Measurements from ENCODE around the gene POU4F2.

The POU4F2 gene, protein sequence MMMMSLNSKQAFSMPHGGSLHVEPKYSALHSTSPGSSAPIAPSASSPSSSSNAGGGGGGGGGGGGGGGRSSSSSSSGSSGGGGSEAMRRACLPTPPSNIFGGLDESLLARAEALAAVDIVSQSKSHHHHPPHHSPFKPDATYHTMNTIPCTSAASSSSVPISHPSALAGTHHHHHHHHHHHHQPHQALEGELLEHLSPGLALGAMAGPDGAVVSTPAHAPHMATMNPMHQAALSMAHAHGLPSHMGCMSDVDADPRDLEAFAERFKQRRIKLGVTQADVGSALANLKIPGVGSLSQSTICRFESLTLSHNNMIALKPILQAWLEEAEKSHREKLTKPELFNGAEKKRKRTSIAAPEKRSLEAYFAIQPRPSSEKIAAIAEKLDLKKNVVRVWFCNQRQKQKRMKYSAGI
- 0 reads per million in 4 donors for total RNA-seq

DNA sequence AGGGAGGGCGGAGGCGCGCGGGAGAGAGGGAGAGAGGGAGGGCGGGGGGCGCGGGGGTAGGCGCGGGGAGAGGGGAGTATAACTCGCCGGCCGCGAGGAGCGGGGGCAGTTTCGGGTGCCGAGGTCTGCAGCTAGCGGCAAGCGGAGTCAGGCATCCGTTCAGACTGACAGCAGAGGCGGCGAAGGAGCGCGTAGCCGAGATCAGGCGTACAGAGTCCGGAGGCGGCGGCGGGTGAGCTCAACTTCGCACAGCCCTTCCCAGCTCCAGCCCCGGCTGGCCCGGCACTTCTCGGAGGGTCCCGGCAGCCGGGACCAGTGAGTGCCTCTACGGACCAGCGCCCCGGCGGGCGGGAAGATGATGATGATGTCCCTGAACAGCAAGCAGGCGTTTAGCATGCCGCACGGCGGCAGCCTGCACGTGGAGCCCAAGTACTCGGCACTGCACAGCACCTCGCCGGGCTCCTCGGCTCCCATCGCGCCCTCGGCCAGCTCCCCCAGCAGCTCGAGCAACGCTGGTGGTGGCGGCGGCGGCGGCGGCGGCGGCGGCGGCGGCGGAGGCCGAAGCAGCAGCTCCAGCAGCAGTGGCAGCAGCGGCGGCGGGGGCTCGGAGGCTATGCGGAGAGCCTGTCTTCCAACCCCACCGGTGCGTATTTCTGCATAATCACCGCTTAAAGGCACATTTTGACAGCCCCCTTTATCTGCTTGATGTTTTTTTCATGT is at the start of gene POU4F2:
Gene POU4F2 (plus strand): TSS at position 108 of the 720 bp plus-strand sequence. CDS start 248 bp downstream, at position 356.
- DNase-seq, result peak in 1 of 5 donors; percentile 1

DNA sequence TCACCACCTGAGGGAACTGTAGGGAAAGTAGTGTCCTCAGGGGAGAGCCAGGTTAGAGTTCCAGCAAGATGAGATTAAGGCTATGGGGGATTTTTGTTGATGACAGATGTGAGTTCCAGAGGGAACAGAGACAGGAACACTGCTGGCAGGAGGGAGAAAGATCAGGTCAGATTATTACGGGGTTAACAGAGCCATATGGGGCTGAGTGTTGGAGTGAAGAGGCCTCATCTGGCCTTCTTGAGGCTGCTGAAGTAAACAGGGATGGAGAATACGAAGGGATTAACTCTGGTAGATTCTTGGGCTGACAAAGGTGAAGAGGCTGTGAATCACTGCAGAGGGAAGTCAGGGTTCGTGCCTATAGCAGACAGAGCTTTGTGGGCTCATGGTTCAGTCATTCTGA is 47.9 kb upstream of the POU4F2 start:
- DNase-seq, result no peak

DNA sequence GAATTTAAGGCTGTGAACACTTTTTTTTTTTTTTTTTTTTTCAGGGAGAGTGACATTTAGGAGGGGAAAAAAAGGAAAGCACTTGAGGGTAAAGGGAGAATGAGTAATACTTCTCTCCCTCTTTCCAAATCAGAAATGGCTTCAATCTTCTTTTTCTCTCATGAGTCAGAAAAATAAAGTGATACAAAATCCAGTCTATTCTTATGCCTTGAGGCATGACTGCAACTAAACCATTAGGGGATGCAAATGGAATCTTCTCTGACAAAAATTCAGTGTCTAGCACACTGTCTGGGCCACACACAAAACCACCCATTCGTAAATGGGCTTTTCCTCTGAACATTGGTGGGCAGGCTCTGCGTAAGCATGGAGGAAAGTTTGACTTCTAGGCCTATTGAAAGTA is 46.7 kb upstream of the POU4F2 start:
- no peak for DNase-seq

GRCh38 chr4:146632770-146633470 is 5.8 kb upstream of the POU4F2 start:
- no peak for DNase-seq

DNA sequence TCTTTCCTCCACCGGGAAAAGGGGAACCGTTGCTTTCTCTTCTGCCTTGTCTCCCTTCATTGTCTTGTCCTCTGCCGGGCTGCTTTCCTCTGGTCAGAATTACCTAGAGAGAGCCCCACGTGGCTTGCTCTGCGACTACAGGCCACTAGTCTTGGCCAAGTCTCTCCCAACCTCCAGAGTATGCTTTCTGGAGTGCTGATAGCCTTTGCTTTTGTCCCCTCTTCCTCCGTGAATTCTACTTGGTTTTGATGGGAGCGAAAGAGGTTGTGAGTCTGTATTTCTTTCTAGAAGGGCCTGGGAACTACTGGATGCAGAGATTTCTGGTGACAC is 5.3 kb upstream of the POU4F2 start:
- DNase-seq, result no peak

DNA sequence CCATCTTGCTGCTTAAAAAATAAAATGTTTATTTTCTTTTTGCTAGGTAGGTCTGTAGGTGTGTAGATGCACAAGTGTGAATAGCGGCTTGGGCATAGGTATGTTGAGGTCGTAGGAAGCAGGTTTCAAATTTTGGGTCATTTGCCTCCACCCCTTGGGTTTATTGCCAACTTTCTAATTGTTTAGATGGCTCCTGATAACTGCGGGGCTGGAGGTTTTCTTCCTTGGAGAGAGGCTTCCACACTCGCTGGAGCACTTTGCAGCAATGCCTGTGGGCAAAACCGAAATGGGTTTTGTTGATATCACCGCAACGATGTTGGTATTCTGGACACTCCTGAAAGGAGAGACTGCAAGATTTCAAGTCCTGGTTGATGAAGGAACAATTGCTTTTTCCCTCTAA is 3.9 kb upstream of the POU4F2 start:
- no peak for DNase-seq

GRCh38 chr4:146637621-146638332 is 916 bp upstream of the POU4F2 start:
- DNase-seq, result no peak

- DNase-seq, result no peak
Measured at GRCh38 chr4:146638333-146638785, 334 bp upstream of the POU4F2 start.

GRCh38 chr4:146639506-146639932 is 826 bp downstream of the POU4F2 start:
- DNase-seq, result no peak

GRCh38 chr4:146640021-146640464 is 1.4 kb downstream of the POU4F2 start:
- DNase-seq, result no peak

DNA sequence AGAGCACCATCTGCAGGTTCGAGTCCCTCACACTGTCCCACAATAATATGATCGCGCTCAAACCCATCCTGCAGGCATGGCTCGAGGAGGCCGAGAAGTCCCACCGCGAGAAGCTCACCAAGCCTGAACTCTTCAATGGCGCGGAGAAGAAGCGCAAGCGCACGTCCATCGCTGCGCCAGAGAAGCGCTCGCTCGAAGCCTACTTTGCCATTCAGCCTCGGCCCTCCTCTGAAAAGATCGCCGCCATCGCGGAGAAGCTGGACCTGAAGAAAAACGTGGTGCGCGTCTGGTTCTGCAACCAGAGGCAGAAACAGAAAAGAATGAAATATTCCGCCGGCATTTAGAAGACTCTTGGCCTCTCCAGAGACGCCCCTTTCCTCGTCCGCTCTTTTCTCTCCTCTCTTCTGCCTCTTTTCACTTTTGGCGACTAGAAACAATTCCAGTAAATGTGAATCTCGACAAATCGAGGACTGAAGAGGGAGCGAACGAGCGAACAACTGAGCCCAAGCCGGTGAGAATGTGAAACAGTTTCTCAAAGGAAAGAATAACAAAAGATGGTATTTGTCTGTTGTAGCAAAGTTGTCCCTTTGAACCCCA is 1.9 kb downstream of the POU4F2 start:
- DNase-seq, result no peak

DNA sequence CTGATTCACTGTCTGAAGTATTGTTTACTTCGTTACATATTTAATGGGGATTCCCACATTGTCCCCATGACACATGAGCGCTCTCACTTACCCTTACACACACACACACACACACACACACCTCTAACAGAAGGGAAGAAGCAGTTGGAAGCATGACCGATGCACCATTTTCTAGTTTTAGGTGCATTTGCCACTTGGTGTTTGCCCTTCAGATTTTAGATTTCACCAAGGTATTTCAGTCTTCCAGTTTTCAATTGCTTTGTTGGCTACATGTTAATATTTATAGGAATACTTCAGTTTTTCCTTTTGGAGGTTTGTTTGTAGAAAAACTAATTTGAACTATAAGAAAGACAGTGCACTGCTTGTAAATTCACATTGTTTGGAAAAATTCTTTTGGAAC is 3.1 kb downstream of the POU4F2 start:
- DNase-seq, result no peak

DNA sequence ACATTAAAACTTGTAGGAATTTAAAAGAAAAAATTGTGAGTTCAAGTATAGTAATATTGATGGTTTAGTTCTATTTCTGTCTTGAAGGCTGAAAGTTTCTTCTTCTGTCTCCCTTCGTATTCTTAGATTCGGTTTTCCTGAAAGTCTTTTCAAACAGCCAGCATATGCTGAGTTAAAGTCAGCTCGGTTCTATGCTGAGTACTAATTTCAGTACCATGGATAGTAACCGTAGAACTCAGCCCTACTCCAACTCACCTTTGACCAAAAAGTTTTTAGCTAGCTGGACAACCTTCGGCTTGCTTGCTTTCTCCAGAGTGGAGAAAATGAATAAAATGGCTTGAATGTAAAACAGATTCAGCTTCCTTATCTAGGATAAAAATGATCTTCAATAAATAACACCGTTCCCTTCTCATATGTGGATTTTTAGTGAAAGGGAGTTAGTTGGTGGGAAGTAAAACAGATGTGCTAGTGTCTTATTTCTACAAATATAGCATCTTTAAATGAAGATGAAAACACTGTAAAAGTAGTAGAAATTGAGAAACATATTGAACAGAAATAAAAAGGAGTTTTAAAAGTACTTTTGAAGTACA is 5.2 kb downstream of the POU4F2 start:
- no peak for DNase-seq

DNA sequence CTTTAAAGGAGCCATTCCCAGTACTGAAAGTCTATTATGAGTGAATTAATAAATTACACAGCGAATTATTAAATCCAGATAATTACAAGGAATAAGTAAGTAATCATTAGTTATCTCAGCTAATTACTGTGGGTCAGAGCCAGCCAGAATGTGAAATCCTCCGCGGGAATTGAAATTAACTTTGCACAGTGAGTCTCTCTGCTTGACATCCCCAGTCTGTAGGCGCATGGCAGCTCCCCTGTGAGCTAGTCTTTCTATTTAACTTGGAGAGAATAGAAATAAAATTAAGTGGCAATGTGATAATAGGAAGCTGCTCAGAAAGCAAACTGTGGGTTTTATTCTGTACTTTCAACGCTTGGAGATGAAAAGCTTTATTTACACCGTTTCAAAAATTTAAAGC is 7.2 kb downstream of the POU4F2 start:
- DNase-seq, result no peak

DNA sequence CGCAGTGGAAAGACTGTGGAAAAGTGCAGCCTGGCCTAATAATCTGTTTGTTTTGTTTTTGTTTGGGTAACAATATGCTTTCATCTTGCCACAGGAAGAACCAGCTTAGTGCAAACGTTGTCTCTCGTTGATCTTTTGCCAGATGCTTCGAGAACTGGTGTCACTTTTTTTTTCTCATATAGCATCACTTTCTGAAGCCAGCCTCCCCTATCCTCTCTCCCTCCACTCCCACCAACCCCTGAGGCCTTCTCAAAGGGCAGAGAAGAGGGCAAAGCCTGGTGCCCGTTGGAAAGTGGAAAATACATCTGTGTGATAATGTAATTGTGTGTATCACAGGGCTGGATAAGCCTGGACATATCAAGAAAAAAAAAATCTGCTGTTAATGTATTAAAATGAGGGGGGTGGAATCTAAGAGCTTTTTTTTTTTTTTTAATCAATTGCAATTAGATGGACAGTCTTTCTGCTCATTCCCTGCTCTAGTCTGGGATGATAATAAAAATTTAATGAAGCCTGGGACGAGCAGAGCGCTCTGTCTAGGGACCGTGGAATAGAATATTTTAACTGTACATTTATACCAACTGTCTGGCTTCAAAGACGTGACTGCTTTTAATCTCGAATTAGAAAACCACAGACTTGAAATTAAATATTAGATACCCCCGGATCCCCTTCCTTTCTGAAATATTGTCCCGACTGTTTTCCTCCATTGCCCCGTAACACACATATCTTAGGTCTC is 8.1 kb downstream of the POU4F2 start:
- no peak for DNase-seq

DNA sequence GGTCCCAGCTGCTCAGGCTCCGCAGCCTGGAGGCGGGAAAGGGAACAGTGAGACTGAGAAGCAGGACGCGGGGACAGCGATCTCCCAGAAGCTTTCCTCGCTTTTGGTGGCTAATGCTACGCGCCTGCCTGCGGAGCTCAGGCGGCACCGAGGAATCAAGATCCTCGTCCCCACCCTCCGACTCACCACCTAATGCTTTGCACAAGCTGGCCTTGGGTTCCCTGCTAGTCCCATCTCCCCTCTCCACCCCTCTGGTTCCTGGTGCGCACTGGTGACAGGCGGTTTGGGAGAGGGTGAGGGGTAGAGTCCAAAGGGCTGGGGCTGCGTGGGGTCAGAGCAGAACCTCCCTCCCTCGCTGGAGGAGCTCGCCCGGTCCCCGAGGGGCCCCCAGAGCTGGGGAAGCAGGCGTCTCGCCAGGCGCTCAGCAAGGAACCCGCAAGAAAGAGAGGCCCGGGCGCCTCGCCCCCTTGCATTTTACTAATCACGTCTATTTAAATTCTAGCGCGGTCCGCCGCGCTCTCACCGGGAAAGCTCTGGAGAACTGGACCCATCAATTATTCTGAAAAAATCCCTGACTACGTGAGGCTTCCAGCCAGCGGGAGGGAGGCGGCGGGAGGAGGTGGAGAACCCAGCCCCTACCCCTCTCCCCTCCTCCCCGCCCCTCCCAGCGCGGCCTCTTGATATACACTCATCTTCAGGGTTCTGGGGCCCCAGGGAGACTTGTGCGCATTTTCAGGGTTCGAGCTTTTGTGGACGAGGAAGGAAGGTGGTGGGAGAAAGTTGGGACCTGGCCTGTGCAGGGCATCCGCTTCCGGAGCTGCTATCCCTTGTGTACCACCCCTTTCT is 9.1 kb downstream of the POU4F2 start:
- DNase-seq, result no peak

GRCh38 chr4:146648461-146648783 is 9.7 kb downstream of the POU4F2 start:
- DNase-seq, result no peak

GRCh38 chr4:146649232-146649631 is 10.5 kb downstream of the POU4F2 start:
- no peak for DNase-seq

DNA sequence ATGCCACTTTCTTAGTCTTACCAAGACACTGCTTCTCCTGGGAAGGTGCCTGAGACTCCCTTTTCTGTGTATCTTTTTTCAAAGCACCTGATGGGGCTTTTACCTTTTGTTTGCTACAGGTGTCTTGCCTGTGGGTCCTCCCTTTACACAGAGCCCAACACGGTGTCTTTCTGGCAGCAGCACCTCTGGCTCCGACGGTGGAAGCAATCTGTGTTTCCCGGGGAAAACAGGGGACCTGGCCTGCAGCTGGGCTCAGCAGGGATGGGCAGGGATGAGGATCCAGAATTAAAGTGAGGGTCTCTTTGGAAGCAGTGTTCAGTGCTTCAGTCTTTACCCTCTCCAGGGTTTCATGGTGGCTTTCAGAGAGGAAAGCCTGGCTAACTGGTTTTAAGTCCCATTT is 11.3 kb downstream of the POU4F2 start:
- no peak for DNase-seq

Data from T-helper 1 cell (primary cell).